OCI-LY3 (cell line): Measurements from ENCODE around the gene IGIP.

Experiments
- CTCF ChIP-seq: fragments of 200-600, 300-600 bp; sonication (generic); IDR thresholded peaks from 2 replicates; pipeline ENCODE4 v1.5.1; 2014; ENCODE audit warnings: antibody characterized with exemption, low read length, low read depth
- EZH2phosphoT487 ChIP-seq: fragments of 200-600 bp; shearing (Covaris generic); IDR thresholded peaks from 2 replicates; pipeline ENCODE4 v1.6.1; 2018; ENCODE audit warnings: antibody characterized with exemption, mixed run types, low read depth

GRCh38 chr5:140162781-140163180 is 37.0 kb downstream of the IGIP start:
- TF ChIP-seq CTCF: no peak
- TF ChIP-seq EZH2phosphoT487: no peak
